Activated CD8-positive, alpha-beta T cell treated with anti-CD3 and anti-CD28 coated beads for 36 hours (primary cell): ENCODE results near the gene DAZAP1. TPM values are rescaled to one million over a fixed set of nuclear protein-coding genes. Genes with fewer than 3 reads are reported as not detected.

Experiments used
- ATAC-seq: fragments of 200-7000 bp; cut with Tn5 transposase; one replicate; pipeline ENCODE4 v1.10.0; 2021; ENCODE audit warnings: mild to moderate bottlenecking, moderate library complexity
- CTCF ChIA-PET: fragments of 350-600 bp; sonication (Branson Sonifier 250); formaldehyde crosslinking; loops from one replicate; lab custom pipeline; 2021; ENCODE audit warnings: antibody characterized with exemption; lab: Charles Lee
- POLR2A ChIA-PET: fragments of 350-600 bp; sonication (Branson Sonifier 250); formaldehyde crosslinking; loops from one replicate; lab custom pipeline; 2021; ENCODE audit warnings: antibody characterized with exemption; lab: Charles Lee
- DNase-seq: peaks from one replicate; pipeline ENCODE4 v3.0.0-alpha.2; 2020
- H3K27ac Mint-ChIP-seq: one replicate; pipeline ENCODE4 v1.8.0; 2021; ENCODE audit warnings: mild to moderate bottlenecking, mixed read lengths
- H3K27me3 Mint-ChIP-seq: one replicate; pipeline ENCODE4 v1.8.0; 2021; ENCODE audit warnings: mixed read lengths
- H3K36me3 Mint-ChIP-seq: one replicate; pipeline ENCODE4 v1.8.0; 2021; ENCODE audit warnings: low read depth, mixed read lengths
- H3K4me1 Mint-ChIP-seq: one replicate; pipeline ENCODE4 v1.8.0; 2021; ENCODE audit warnings: low read depth, mixed read lengths
- H3K4me3 Mint-ChIP-seq: one replicate; pipeline ENCODE4 v1.8.0; 2021; ENCODE audit warnings: mild to moderate bottlenecking, moderate library complexity, mixed read lengths
- H3K9me3 Mint-ChIP-seq: one replicate; pipeline ENCODE4 v1.8.0; 2021; ENCODE audit warnings: mixed read lengths
- intact Hi-C: fragments of 100-400 bp; cut with micrococcal nuclease; formaldehyde crosslinking; loops from one replicate; pipeline ENCODE4 v1.10.0; 2022
- total RNA-seq, 2 experiments: library from RNA; stranded (reverse); gene quantifications; one replicate each; pipeline ENCODE4 v1.2.3, GENCODE V29; 2021
- TF ChIP-seq, protein P1 (sequence below): fragments of 200-600 bp; IDR thresholded peaks from one replicate; pipeline ENCODE4 v1.8.0; 2022; ENCODE audit warnings: antibody characterized with exemption, mild to moderate bottlenecking

DAZAP1 gene
- total RNA-seq, 2 experiments from 2014 or later = 263 to 283 TPM

DNA sequence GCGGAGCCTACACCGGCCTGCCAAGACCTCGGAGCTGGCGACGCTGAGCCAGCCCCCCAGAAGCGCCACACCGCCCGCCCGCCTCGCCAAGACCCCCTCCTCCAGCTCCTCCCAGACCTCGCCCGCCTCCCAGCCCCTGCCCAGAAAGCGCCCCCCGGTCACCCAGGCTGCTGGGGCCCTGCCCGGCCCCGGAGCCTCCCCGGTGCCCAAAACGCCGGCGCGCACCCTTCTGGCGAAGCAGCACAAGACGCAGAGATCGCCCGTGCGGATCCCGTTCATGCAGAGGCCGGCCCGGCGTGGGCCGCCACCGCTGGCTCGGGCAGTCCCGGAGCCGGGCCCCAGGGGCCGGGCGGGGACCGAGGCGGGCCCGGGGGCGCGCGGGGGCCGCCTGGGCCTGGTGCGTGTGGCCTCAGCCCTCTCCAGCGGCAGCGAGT, 61.5 kb downstream of the DAZAP1 start:
- TF ChIP-seq, protein P1, sequence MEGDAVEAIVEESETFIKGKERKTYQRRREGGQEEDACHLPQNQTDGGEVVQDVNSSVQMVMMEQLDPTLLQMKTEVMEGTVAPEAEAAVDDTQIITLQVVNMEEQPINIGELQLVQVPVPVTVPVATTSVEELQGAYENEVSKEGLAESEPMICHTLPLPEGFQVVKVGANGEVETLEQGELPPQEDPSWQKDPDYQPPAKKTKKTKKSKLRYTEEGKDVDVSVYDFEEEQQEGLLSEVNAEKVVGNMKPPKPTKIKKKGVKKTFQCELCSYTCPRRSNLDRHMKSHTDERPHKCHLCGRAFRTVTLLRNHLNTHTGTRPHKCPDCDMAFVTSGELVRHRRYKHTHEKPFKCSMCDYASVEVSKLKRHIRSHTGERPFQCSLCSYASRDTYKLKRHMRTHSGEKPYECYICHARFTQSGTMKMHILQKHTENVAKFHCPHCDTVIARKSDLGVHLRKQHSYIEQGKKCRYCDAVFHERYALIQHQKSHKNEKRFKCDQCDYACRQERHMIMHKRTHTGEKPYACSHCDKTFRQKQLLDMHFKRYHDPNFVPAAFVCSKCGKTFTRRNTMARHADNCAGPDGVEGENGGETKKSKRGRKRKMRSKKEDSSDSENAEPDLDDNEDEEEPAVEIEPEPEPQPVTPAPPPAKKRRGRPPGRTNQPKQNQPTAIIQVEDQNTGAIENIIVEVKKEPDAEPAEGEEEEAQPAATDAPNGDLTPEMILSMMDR = no peak
- H3K36me3 Mint-ChIP-seq = no peaks in the 10 kb centered on the region
- no peaks in the 10 kb centered on the region for H3K9me3 Mint-ChIP-seq
- peak; percentile 51 for DNase-seq
- ATAC-seq = peak; percentile 4
- ChIA-PET POLR2A (interaction anchor here (0.9 to 1.2 kb wide), 3 partner anchors 11 to 31 kb away, joined by 3 to 4 read pairs (median 3); partner anchors contain the start of gene RPS15), CTCF (interaction anchor here (2.4 kb wide), 1 partner anchor 24 kb away, joined by 13 read pairs; no protein-coding TSS in a partner anchor)
- intact Hi-C loops = no loop called here
- H3K4me1 Mint-ChIP-seq = peaks cover 11% of the 10 kb centered on the region
- no peak overlapping the region for H3K4me3 Mint-ChIP-seq
- H3K27me3 Mint-ChIP-seq = peaks cover 13% of the 10 kb centered on the region
- H3K27ac Mint-ChIP-seq = no peak overlapping the region

DNA sequence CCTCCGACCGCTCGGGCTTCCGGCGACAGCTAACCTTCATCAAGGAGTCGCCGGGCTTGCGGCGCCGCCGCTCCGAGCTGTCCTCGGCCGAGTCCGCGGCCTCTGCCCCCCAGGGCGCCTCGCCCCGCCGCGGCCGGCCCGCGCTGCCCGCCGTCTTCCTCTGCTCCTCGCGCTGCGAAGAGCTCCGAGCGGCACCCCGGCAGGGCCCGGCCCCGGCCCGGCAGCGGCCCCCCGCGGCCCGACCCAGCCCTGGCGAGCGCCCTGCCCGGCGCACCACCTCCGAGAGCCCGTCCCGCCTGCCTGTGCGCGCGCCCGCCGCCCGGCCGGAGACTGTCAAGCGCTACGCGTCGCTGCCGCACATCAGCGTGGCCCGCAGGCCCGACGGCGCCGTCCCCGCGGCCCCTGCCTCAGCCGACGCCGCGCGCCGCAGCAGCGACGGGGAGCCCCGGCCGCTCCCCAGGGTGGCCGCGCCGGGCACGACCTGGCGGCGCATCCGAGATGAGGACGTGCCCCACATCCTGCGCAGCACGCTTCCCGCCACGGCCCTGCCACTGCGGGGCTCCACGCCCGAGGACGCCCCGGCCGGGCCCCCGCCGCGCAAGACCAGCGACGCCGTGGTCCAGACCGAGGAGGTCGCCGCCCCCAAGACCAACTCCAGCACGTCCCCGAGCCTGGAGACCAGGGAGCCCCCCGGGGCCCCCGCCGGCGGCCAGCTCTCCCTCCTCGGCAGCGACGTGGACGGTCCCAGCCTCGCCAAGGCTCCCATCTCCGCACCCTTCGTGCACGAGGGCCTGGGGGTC, 62.1 kb downstream of the DAZAP1 start:
- no peaks in the 10 kb centered on the region for H3K36me3 Mint-ChIP-seq
- H3K4me3 Mint-ChIP-seq = no peak overlapping the region
- DNase-seq (peak; percentile 40), ATAC-seq (peak; percentile 21)
- intact Hi-C loops = no loop called here
- H3K9me3 Mint-ChIP-seq = no peaks in the 10 kb centered on the region
- H3K4me1 Mint-ChIP-seq = peaks cover 11% of the 10 kb centered on the region
- ChIA-PET CTCF (interaction anchor here (2.4 kb wide), 1 partner anchor 25 kb away, joined by 13 read pairs; no protein-coding TSS in a partner anchor), POLR2A (interaction anchor here (0.9 kb wide), 2 partner anchors 12 to 32 kb away, joined by 3 read pairs; partner anchors contain the start of gene RPS15)
- TF ChIP-seq, protein P1 = no peak
- H3K27ac Mint-ChIP-seq = no peak overlapping the region
- H3K27me3 Mint-ChIP-seq = peaks cover 13% of the 10 kb centered on the region

DNA sequence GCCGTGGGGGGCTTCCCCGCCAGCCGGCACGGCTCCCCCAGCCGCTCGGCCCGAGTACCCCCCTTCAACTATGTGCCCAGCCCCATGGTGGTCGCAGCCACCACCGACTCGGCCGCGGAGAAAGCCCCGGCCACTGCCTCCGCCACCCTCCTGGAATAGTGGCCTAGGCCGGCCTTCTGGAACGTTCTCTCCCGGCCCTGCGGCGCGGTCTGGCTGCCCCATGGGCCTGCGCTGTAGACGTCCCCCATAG, 62.6 kb downstream of the DAZAP1 start:
- POLR2A ChIA-PET = no interaction called here
- TF ChIP-seq, protein P1 = no peak
- no peak overlapping the region for H3K27ac Mint-ChIP-seq
- H3K36me3 Mint-ChIP-seq = no peaks in the 10 kb centered on the region
- intact Hi-C loops = no loop called here
- CTCF ChIA-PET = no interaction called here
- H3K27me3 Mint-ChIP-seq = peaks cover 13% of the 10 kb centered on the region
- no peak for ATAC-seq
- peaks cover 11% of the 10 kb centered on the region for H3K4me1 Mint-ChIP-seq
- H3K9me3 Mint-ChIP-seq = no peaks in the 10 kb centered on the region
- DNase-seq = no peak
- H3K4me3 Mint-ChIP-seq = peak overlapping the region; percentile 58

DNA sequence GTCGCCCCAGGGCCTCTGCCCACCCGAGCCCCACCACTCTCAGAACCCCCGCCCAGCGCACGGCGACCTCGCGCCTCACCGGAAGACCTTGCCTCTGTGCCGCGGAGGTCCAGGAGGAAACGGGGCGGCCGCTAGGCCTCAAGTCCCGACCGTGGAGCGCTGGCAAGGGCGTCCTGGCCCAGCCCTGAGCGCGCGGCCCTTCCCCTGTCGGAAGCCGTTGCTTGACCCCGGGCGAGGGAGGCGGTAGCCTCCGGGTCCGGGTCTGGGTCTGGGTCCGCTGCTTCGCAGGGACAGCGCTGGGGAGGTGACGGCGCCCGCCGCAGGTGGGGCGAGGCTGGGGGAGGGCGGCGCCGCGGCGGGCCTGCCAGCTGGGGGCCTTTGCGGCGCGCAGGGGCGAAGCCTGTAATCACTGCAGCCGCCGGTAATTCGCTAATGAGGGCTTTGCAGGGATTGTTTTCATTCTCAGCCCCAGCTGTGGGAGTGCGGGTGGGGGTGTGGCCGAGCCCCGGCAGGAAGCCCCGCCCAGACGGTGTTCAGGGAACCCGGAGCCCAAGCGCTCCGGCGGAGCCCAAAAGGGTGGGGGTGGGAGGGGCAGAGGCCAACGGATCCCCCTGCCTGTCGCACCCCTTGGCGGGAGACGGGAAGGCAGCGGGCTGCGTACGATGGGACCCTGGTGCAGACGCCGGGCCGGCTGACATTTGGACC, 63.1 kb downstream of the DAZAP1 start:
- Mint-ChIP-seq H3K27ac (no peak overlapping the region), H3K36me3 (no peaks in the 10 kb centered on the region), H3K9me3 (no peaks in the 10 kb centered on the region), H3K27me3 (peaks cover 13% of the 10 kb centered on the region), H3K4me3 (peak overlapping the region; percentile 58), H3K4me1 (peaks cover 11% of the 10 kb centered on the region)
- TF ChIP-seq, protein P1 = no peak
- intact Hi-C loops = no loop called here
- DNase-seq (peak; percentile 79), ATAC-seq (peak; percentile 62)
- ChIA-PET CTCF (no interaction called here), POLR2A (interaction anchor here (0.7 to 1.8 kb wide), 4 partner anchors 26 to 119 kb away, joined by 3 to 4 read pairs (median 4); no protein-coding TSS in a partner anchor)
